HepG2 (cell line): ENCODE results near the gene SIX4. TPM values are rescaled to one million over a fixed set of nuclear protein-coding genes. Genes with fewer than 3 reads are reported as not detected.

ENCODE experiments used
- GTF3A ChIP-seq: sonication (generic); formaldehyde crosslinking; conservative IDR thresholded peaks from 2 replicates; pipeline ENCODE4 v1.4.0; 2020; ENCODE audit warnings: mild to moderate bottlenecking, missing genetic modification reagents
- HNF1B ChIP-seq: sonication (generic); formaldehyde crosslinking; IDR thresholded peaks from 2 replicates; pipeline ENCODE4 v1.5.1; 2020; ENCODE audit warnings: mild to moderate bottlenecking, moderate library complexity, missing genetic modification reagents
- NFYC ChIP-seq: IDR thresholded peaks from 2 replicates; pipeline ENCODE4 v1.6.1; 2016; ENCODE audit warnings: missing genetic modification reagents, missing compliant biosample characterization
- NR2F1 ChIP-seq, 2 experiments: fragments of 450-650 bp in 1 of 2; formaldehyde crosslinking in 1 of 2; IDR thresholded peaks; 2 replicates each; pipeline versions ENCODE4 v1.5.0 to v1.6.1; 2016 to 2020; ENCODE audit warnings: mild to moderate bottlenecking in 1 of 2, missing compliant biosample characterization in 1 of 2, missing genetic modification reagents in 1 of 2, moderate library complexity in 1 of 2
- PCBP1 ChIP-seq: fragments of 200-400 bp; formaldehyde crosslinking; IDR thresholded peaks from 2 replicates; pipeline ENCODE4 v1.6.1; 2017; ENCODE audit warnings: mild to moderate bottlenecking, low read depth, low read length, borderline replicate concordance
- POGK ChIP-seq: sonication (generic); formaldehyde crosslinking; conservative IDR thresholded peaks from 2 replicates; pipeline ENCODE4 v1.8.0; 2022; ENCODE audit warnings: mild to moderate bottlenecking, moderate library complexity, missing genetic modification reagents
- RELA ChIP-seq: sonication (generic); formaldehyde crosslinking; IDR thresholded peaks from 2 replicates; pipeline ENCODE4 v1.4.0; 2020; ENCODE audit warnings: missing genetic modification reagents
- SKI ChIP-seq: fragments of 450-650 bp; IDR thresholded peaks from one replicate; pipeline ENCODE4 v1.6.1; 2018; ENCODE audit warnings: mild to moderate bottlenecking; ENCODE audit not compliant: partially characterized antibody
- SMAD3 ChIP-seq: sonication (generic); formaldehyde crosslinking; IDR thresholded peaks from 2 replicates; pipeline ENCODE4 v1.4.0; 2020; ENCODE audit warnings: missing genetic modification reagents
- SOX13 ChIP-seq, 3 experiments: fragments of 450-650 bp in 1 of 3; sonication (generic) in 1 of 3; formaldehyde crosslinking in 1 of 3; IDR thresholded peaks in 2 of 3; conservative IDR thresholded peaks in 1 of 3; 2 replicates each; pipeline versions ENCODE4 v1.5.0 to v1.6.1; 2016 to 2020; ENCODE audit warnings: antibody characterized with exemption in 1 of 3, mild to moderate bottlenecking in 1 of 3, missing compliant biosample characterization in 1 of 3, missing genetic modification reagents in 1 of 3, moderate library complexity in 1 of 3
- SP4 ChIP-seq: sonication (generic); formaldehyde crosslinking; IDR thresholded peaks from 2 replicates; pipeline ENCODE4 v1.8.1; 2023; ENCODE audit warnings: mild to moderate bottlenecking, missing genetic modification reagents
- TRIM22 ChIP-seq: fragments of 450-650 bp; IDR thresholded peaks from 2 replicates; pipeline ENCODE4 v1.6.1; 2017
- ZNF333 ChIP-seq: sonication (generic); formaldehyde crosslinking; IDR thresholded peaks from 2 replicates; pipeline ENCODE4 v1.4.0; 2020; ENCODE audit warnings: mild to moderate bottlenecking, missing genetic modification reagents, borderline replicate concordance
- ZNF343 ChIP-seq: sonication (generic); formaldehyde crosslinking; IDR thresholded peaks from 2 replicates; pipeline ENCODE4 v1.4.0; 2020; ENCODE audit warnings: mild to moderate bottlenecking, missing genetic modification reagents
- ZNF501 ChIP-seq: sonication (generic); formaldehyde crosslinking; IDR thresholded peaks from 2 replicates; pipeline ENCODE4 v1.5.1; 2020; ENCODE audit warnings: mild to moderate bottlenecking, moderate library complexity, missing genetic modification reagents
- ZNF510 ChIP-seq: sonication (generic); formaldehyde crosslinking; IDR thresholded peaks from 2 replicates; pipeline ENCODE4 v1.4.0; 2020; ENCODE audit warnings: low read depth, mild to moderate bottlenecking, missing genetic modification reagents
- polyA plus RNA-seq, 8 experiments: library from polyadenylated mRNA; depleted of rRNA in 3 of 8; stranded (reverse) in 7 of 8; unstranded in 1 of 8; fragments of >200 nt; fragmentation: Illumina TruSeq in 4 of 8; extraction: Trizol in 4 of 8; gene quantifications; 2 replicates each; pipeline versions ENCODE4 v1.2.1 to v1.2.3, GENCODE V29; 2011 to 2016; ENCODE audit warnings: low read depth in 4 of 8, missing spikeins in 1 of 8, mixed read lengths in 1 of 8; ENCODE audit not compliant: insufficient read depth in 1 of 8
- total RNA-seq, 5 experiments: library from RNA; depleted of rRNA; stranded (reverse); fragments of >200 nt; fragmentation: Illumina TruSeq; extraction: Trizol; gene quantifications; 2 replicates each; pipeline ENCODE4 v1.2.3, GENCODE V29; 2016; ENCODE audit warnings: low read depth in 1 of 5
- TF ChIP-seq, protein P1 (sequence below): IDR thresholded peaks from 2 replicates; pipeline ENCODE4 v1.6.1; 2016; ENCODE audit warnings: low read depth, missing genetic modification reagents, missing compliant biosample characterization
- TF ChIP-seq, protein P2 (sequence below): IDR thresholded peaks from 2 replicates; pipeline ENCODE4 v1.6.1; 2016; ENCODE audit warnings: mild to moderate bottlenecking

SIX4 gene
- total and polyA plus RNA-seq, 2 of the 13 experiments (the other 11 are each of a cell fraction or from before 2014, with no cell fraction given), result 5.0 to 6.0 TPM

DNA sequence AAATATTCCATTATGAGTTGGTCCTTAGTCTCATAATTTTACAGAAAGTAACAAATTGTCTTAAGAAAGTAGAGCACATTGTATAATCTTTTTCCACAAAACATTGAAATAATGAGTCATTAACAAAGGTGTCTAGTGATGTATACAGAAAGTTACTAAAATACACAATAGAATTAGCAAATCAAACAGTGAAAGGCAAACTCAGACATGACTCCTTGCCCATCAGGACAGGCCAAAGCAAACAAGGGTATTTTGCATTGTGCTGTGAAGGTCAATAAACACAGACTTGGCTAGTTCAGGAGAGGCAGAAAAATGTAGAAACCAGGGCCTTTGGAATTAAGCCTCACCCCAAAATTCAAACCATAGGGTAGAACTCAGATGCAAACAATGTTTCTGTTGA is 37.3 kb downstream of the SIX4 start (continued):
- TF ChIP-seq, protein P1, sequence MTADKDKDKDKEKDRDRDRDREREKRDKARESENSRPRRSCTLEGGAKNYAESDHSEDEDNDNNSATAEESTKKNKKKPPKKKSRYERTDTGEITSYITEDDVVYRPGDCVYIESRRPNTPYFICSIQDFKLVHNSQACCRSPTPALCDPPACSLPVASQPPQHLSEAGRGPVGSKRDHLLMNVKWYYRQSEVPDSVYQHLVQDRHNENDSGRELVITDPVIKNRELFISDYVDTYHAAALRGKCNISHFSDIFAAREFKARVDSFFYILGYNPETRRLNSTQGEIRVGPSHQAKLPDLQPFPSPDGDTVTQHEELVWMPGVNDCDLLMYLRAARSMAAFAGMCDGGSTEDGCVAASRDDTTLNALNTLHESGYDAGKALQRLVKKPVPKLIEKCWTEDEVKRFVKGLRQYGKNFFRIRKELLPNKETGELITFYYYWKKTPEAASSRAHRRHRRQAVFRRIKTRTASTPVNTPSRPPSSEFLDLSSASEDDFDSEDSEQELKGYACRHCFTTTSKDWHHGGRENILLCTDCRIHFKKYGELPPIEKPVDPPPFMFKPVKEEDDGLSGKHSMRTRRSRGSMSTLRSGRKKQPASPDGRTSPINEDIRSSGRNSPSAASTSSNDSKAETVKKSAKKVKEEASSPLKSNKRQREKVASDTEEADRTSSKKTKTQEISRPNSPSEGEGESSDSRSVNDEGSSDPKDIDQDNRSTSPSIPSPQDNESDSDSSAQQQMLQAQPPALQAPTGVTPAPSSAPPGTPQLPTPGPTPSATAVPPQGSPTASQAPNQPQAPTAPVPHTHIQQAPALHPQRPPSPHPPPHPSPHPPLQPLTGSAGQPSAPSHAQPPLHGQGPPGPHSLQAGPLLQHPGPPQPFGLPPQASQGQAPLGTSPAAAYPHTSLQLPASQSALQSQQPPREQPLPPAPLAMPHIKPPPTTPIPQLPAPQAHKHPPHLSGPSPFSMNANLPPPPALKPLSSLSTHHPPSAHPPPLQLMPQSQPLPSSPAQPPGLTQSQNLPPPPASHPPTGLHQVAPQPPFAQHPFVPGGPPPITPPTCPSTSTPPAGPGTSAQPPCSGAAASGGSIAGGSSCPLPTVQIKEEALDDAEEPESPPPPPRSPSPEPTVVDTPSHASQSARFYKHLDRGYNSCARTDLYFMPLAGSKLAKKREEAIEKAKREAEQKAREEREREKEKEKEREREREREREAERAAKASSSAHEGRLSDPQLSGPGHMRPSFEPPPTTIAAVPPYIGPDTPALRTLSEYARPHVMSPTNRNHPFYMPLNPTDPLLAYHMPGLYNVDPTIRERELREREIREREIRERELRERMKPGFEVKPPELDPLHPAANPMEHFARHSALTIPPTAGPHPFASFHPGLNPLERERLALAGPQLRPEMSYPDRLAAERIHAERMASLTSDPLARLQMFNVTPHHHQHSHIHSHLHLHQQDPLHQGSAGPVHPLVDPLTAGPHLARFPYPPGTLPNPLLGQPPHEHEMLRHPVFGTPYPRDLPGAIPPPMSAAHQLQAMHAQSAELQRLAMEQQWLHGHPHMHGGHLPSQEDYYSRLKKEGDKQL, result peak; percentile 86
- peak in 1 of 2 experiments; percentile 35; a peak in 1 of 4 replicates for TF ChIP-seq NR2F1 (CRISPR knock-in tag; IDR thresholded peaks at IDR 0.05)
- TF ChIP-seq SMAD3 (CRISPR knock-in tag), result 0 out of 2 replicates have a peak, but pooled peaks have one; percentile 30
- no peak for TF ChIP-seq ZNF343 (CRISPR knock-in tag)
- TF ChIP-seq ZNF501 (CRISPR knock-in tag), result no peak
- no peak for TF ChIP-seq TRIM22
- TF ChIP-seq POGK (CRISPR knock-in tag), result no peak
- no peak for TF ChIP-seq GTF3A
- TF ChIP-seq HNF1B (CRISPR knock-in tag), result no peak
- TF ChIP-seq, protein P2, sequence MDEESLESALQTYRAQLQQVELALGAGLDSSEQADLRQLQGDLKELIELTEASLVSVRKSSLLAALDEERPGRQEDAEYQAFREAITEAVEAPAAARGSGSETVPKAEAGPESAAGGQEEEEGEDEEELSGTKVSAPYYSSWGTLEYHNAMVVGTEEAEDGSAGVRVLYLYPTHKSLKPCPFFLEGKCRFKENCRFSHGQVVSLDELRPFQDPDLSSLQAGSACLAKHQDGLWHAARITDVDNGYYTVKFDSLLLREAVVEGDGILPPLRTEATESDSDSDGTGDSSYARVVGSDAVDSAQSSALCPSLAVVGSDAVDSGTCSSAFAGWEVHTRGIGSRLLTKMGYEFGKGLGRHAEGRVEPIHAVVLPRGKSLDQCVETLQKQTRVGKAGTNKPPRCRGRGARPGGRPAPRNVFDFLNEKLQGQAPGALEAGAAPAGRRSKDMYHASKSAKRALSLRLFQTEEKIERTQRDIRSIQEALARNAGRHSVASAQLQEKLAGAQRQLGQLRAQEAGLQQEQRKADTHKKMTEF, result peak; percentile 47
- peak; percentile 60 for TF ChIP-seq SKI
- no peak for TF ChIP-seq PCBP1
- TF ChIP-seq ZNF510 (CRISPR knock-in tag), result no peak
- TF ChIP-seq ZNF333 (CRISPR knock-in tag), result no peak
- no peak for TF ChIP-seq RELA
- no peak for TF ChIP-seq SP4 (CRISPR knock-in tag)
- TF ChIP-seq NFYC (CRISPR knock-in tag), result no peak
- 0 out of 2 replicates have a peak, but pooled peaks have one; percentile 46 for TF ChIP-seq SOX13 (IDR thresholded peaks at IDR 0.05)
- TF ChIP-seq SOX13 (CRISPR knock-in tag; conservative IDR thresholded peaks at IDR 0.05 in 1 of 2, IDR thresholded peaks at IDR 0.05 in 1 of 2), result peak in 1 of 2 experiments; percentile 93; a peak in 2 of 4 replicates
